ENCODE data around the gene TMBIM4. TPM values are rescaled to one million over a fixed set of nuclear protein-coding genes. Genes with fewer than 3 reads are reported as not detected.

The TMBIM4 gene
- total RNA-seq, 1 experiment from 2014 or later: 18.4 TPM

DNA sequence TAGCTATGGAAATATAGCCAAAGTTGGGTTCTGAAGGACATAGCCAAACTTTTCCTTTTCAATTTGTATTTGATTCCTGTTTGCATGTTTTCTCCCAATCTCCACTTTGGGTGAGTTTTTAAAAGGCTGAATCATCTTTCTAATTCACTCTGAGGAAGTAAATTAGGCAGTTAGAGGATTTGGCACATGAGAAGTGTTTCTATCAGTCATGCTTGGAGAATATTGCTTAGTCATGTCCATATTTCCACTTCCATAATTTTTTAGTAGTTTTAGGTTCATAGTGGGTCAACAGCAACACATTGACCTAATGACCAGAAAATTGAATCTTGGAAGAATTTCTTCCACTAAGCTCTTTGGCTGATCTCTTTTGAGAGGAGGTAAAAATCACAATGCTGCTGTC, 41.0 kb upstream of the TMBIM4 start:
- Histone ChIP-seq H3K23ac (ENCODE audit: insufficient read length, low read depth, low read length) (no peak overlapping the region), H2BK12ac (ENCODE audit: insufficient read length, low read depth, low read length) (no peak overlapping the region)
- no peak overlapping the region for H3K27ac Mint-ChIP-seq

More for the DNA sequence above, 41.0 kb upstream of the TMBIM4 start:
- Histone ChIP-seq H3K9me3 (ENCODE audit: control insufficient read depth, low read depth, low read length) (no peaks in the 10 kb centered on the region), H2BK5ac (ENCODE audit: insufficient read length, low read length) (no peak overlapping the region), H4K20me1 (ENCODE audit: control insufficient read depth, insufficient read depth, insufficient read length) (no peaks in the 10 kb centered on the region), H3K23me2 (ENCODE audit: insufficient read length, low read depth, low read length, poor library complexity, severe bottlenecking) (no peaks in the 10 kb centered on the region), H2BK120ac (ENCODE audit: low read depth, low read length, poor library complexity, severe bottlenecking) (no peak overlapping the region), H3K27ac (ENCODE audit: insufficient read length, low read depth, low read length) (no peak overlapping the region), H2AFZ (ENCODE audit: low read length) (no peak overlapping the region), H3K79me1 (ENCODE audit: insufficient read depth, low read depth, low read length, poor library complexity, severe bottlenecking) (no peaks in the 10 kb centered on the region), H4K91ac (ENCODE audit: insufficient read length, low read depth, low read length) (no peak overlapping the region), H4K5ac (ENCODE audit: insufficient read length, low read depth, low read length) (no peak overlapping the region), H3K4ac (ENCODE audit: low read depth, low read length) (no peak overlapping the region), H3K9ac (ENCODE audit: extremely low read depth, insufficient read length, low read length) (no peak overlapping the region), H3K27me3 (ENCODE audit: insufficient read depth, low read length) (no peaks in the 10 kb centered on the region), H3K4me2 (ENCODE audit: insufficient read depth, insufficient read length, low read length) (no peak overlapping the region), H3K4me1 (ENCODE audit: insufficient read depth, low read length) (no peaks in the 10 kb centered on the region), H4K8ac (replicated peaks; ENCODE audit: insufficient read length, low read depth, low read length) (no peak overlapping the region), H3K18ac (ENCODE audit: insufficient read length, low read depth, low read length) (no peak overlapping the region), H2BK15ac (ENCODE audit: low read depth, low read length) (no peak overlapping the region), H3K14ac (ENCODE audit: insufficient read depth, low read length) (no peak overlapping the region), H3T11ph (ENCODE audit: low read length) (no peak overlapping the region), H3K79me2 (ENCODE audit: insufficient read depth, low read length) (no peaks in the 10 kb centered on the region), H2BK20ac (ENCODE audit: low read depth, low read length, poor library complexity, severe bottlenecking) (no peak overlapping the region), H2AK5ac (ENCODE audit: insufficient read length, low read length) (no peak overlapping the region), H3K56ac (ENCODE audit: insufficient read length, low read depth, low read length) (no peak overlapping the region)
- no peak for DNase-seq
- Mint-ChIP-seq H3K4me3 (no peak overlapping the region), H3K4me1 (no peaks in the 10 kb centered on the region), H3K36me3 (ENCODE audit: insufficient read depth in 1 of 3, low read depth in 3 of 3) (no peaks in the 10 kb centered on the region; a peak in 1 of 7 replicates), H3K27me3 (ENCODE audit: low read depth) (no peaks in the 10 kb centered on the region; the same call in 1 of the 2 replicates), H3K9me3 (no peaks in the 10 kb centered on the region)
- TF ChIP-seq, protein P1, sequence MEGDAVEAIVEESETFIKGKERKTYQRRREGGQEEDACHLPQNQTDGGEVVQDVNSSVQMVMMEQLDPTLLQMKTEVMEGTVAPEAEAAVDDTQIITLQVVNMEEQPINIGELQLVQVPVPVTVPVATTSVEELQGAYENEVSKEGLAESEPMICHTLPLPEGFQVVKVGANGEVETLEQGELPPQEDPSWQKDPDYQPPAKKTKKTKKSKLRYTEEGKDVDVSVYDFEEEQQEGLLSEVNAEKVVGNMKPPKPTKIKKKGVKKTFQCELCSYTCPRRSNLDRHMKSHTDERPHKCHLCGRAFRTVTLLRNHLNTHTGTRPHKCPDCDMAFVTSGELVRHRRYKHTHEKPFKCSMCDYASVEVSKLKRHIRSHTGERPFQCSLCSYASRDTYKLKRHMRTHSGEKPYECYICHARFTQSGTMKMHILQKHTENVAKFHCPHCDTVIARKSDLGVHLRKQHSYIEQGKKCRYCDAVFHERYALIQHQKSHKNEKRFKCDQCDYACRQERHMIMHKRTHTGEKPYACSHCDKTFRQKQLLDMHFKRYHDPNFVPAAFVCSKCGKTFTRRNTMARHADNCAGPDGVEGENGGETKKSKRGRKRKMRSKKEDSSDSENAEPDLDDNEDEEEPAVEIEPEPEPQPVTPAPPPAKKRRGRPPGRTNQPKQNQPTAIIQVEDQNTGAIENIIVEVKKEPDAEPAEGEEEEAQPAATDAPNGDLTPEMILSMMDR (conservative IDR thresholded peaks at IDR 0.05): no peak
